Transverse colon (tissue), 4 donors: ENCODE measurements around the gene ENDOV. TPM values are rescaled to one million over a fixed set of nuclear protein-coding genes. Genes with fewer than 3 reads are reported as not detected.

Source experiments
- DNase-seq: peaks from one replicate; pipeline ENCODE4 v3.0.0-alpha.2; 2019
- H3K27ac ChIP-seq, 4 donors: fragments of 200-600 bp; sonication (generic); 2 replicates each; pipeline ENCODE4 v1.5.1; 2016 to 2018; ENCODE audit warnings: inconsistent platforms in 4 of 4
- H3K27me3 ChIP-seq: fragments of 200-600 bp; sonication (generic); 2 replicates; pipeline ENCODE4 v1.5.1; 2017; ENCODE audit warnings: inconsistent platforms
- H3K36me3 ChIP-seq, 4 donors: fragments of 200-600 bp; sonication (generic); 2 replicates each; pipeline ENCODE4 v1.5.1; 2017 to 2019; ENCODE audit warnings: inconsistent platforms in 4 of 4
- H3K4me1 ChIP-seq, 4 donors: fragments of 200-600 bp; sonication (generic); 2 replicates each; pipeline ENCODE4 v1.5.1; 2017 to 2020; ENCODE audit warnings: inconsistent platforms in 4 of 4
- H3K4me3 ChIP-seq, 4 donors: fragments of 200-600 bp; sonication (generic); 1 replicate in 1 of 4; 2 replicates in 3 of 4; pipeline versions ENCODE4 v1.5.1 to v1.6.1; 2017 to 2019; ENCODE audit warnings: inconsistent platforms in 4 of 4
- H3K9me3 ChIP-seq, 2 donors: fragments of 200-600 bp; sonication (generic); 2 replicates each; pipeline ENCODE4 v1.5.1; 2017 to 2019; ENCODE audit warnings: inconsistent platforms in 2 of 2
- CTCF ChIP-seq, 5 experiments: fragments of 200-600 bp in 3 of 5; fragments of 450-650 bp in 2 of 5; sonication (generic) in 3 of 5; IDR thresholded peaks; 1 replicate in 2 of 5; 2 replicates in 3 of 5; pipeline ENCODE4 v1.5.1; 2016 to 2017; ENCODE audit warnings: antibody characterized with exemption in 5 of 5, inconsistent platforms in 3 of 5, mild to moderate bottlenecking in 2 of 5, moderate library complexity in 1 of 5
- EP300 ChIP-seq: sonication (generic); formaldehyde crosslinking; IDR thresholded peaks from one replicate; pipeline ENCODE4 v1.6.1; 2017; ENCODE audit warnings: antibody characterized with exemption, low read depth
- POLR2A ChIP-seq: fragments of 450-650 bp; IDR thresholded peaks from one replicate; pipeline ENCODE4 v1.6.1; 2016; ENCODE audit warnings: antibody characterized with exemption, mild to moderate bottlenecking, moderate library complexity
- POLR2AphosphoS5 ChIP-seq, 3 donors: sonication (generic); formaldehyde crosslinking; IDR thresholded peaks; one replicate each; pipeline ENCODE4 v1.6.1; 2016; ENCODE audit warnings: antibody characterized with exemption in 3 of 3
- WGBS, 2 donors: methylation state at CpG; one replicate each; pipeline ENCODE4 v1.1.5; 2018; ENCODE audit warnings: low coverage in 1 of 2; 5-methylcytosine and 5-hydroxymethylcytosine counted together
- in situ Hi-C, 4 donors: fragments of 200-750 bp; cut with MboI; loops; one replicate each; pipeline versions ENCODE4 v1.15.0 to v1.15.1; 2017; ENCODE audit warnings: low sequenced_read_pairs in 3 of 4, low pct_ligation_motif_present in 1 of 4, low pct_unique_long_range_greater_than_20kb in 1 of 4
- intact Hi-C: fragments of 100-400 bp; cut with DNase I; formaldehyde crosslinking; loops from one replicate; pipeline ENCODE4 v1.15.1; 2023; ENCODE audit warnings: low total_unique reads
- total RNA-seq, 4 donors: library from RNA; depleted of rRNA; stranded (reverse); fragments of >200 nt; gene quantifications; one replicate each; pipeline ENCODE4 v1.1.0, GENCODE V29; 2016

Gene ENDOV
- total RNA-seq, 4 donors from 2014 or later, result 14.9 to 26.9 (median 19.9) TPM

- no peak for DNase-seq
- 82 to 84% methylated on average over 7 to 24 of the region's 24 CpGs for WGBS, 2 donors
- H3K4me1 ChIP-seq, result no peaks in the 10 kb centered on the region
- no peaks in the 10 kb centered on the region for H3K9me3 ChIP-seq
- in situ Hi-C loops (no loop called here), intact Hi-C loops (no loop called here)
- TF ChIP-seq POLR2AphosphoS5 (IDR thresholded peaks at IDR 0.05), result no peak
- no peak for TF ChIP-seq EP300
- no peak for TF ChIP-seq CTCF (IDR thresholded peaks at IDR 0.05)
- TF ChIP-seq POLR2A, result no peak
- H3K4me3 ChIP-seq, result no peak overlapping the region
- H3K36me3 ChIP-seq, result peaks cover 0 to 85% (median 37%) of the 10 kb centered on the region in 4 donors
- H3K27me3 ChIP-seq, result no peaks in the 10 kb centered on the region
- no peak overlapping the region for H3K27ac ChIP-seq
Observed at GRCh38 chr17:80384078-80384960, 30.6 kb upstream of the ENDOV start.

GRCh38 chr17:80385046-80385445, 29.9 kb upstream of the ENDOV start:
- in situ Hi-C loops (no loop called here), intact Hi-C loops (no loop called here)
- Histone ChIP-seq H3K4me3 (no peak overlapping the region), H3K27ac (no peak overlapping the region), H3K36me3 (peaks cover 0 to 85% (median 41%) of the 10 kb centered on the region in 4 donors), H3K9me3 (no peaks in the 10 kb centered on the region), H3K4me1 (no peaks in the 10 kb centered on the region), H3K27me3 (no peaks in the 10 kb centered on the region)
- no peak for DNase-seq
- TF ChIP-seq EP300 (no peak), CTCF (IDR thresholded peaks at IDR 0.05) (no peak), POLR2AphosphoS5 (IDR thresholded peaks at IDR 0.05) (no peak), POLR2A (no peak)
- 92 to 94% methylated on average over 8 to 9 of the region's 9 CpGs for WGBS, 2 donors

GRCh38 chr17:80386341-80386740, 28.6 kb upstream of the ENDOV start:
- TF ChIP-seq POLR2AphosphoS5 (IDR thresholded peaks at IDR 0.05) (no peak), CTCF (IDR thresholded peaks at IDR 0.05) (no peak), EP300 (no peak), POLR2A (no peak)

DNA sequence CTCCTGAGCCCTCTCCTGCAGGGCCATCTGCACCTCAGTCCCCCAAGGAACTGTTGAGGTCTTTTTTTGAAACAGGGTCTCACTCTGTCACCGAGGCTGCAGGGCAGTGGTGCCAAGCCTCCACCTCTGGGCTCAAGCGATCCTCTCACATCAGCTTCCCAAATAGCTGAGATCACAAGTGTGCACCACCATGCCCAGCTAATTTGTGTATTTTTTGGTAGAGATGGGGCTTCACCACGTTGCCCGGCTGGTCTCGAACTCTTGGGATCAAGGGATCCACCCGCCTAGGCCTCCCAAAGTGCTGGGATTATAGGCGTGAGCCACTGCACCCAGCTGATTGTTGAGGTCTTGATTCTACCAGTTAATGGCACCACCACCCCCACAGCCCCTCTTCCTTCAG, 27.9 kb upstream of the ENDOV start:
- Histone ChIP-seq H3K27me3 (no peaks in the 10 kb centered on the region), H3K27ac (no peak overlapping the region), H3K36me3 (peaks cover 0 to 90% (median 41%) of the 10 kb centered on the region in 4 donors), H3K4me3 (no peak overlapping the region), H3K9me3 (no peaks in the 10 kb centered on the region), H3K4me1 (no peaks in the 10 kb centered on the region)
- 93 to 100% methylated on average over 2 to 7 of the region's 7 CpGs for WGBS, 2 donors
- intact Hi-C loops, result no loop called here
- in situ Hi-C loops, result no loop called here
- TF ChIP-seq POLR2A (no peak), EP300 (no peak), POLR2AphosphoS5 (IDR thresholded peaks at IDR 0.05) (no peak), CTCF (IDR thresholded peaks at IDR 0.05) (no peak)
- no peak for DNase-seq

More at GRCh38 chr17:80386341-80386740, 28.6 kb upstream of the ENDOV start:
- in situ Hi-C loops, result no loop called here
- Histone ChIP-seq H3K4me1 (no peaks in the 10 kb centered on the region), H3K27me3 (no peaks in the 10 kb centered on the region), H3K27ac (no peak overlapping the region), H3K4me3 (no peak overlapping the region), H3K9me3 (no peaks in the 10 kb centered on the region), H3K36me3 (peaks cover 0 to 93% (median 43%) of the 10 kb centered on the region in 4 donors)
- DNase-seq, result no peak
- WGBS, 2 donors, result 88 to 92% methylated on average over 7 to 14 of the region's 14 CpGs
- intact Hi-C loops, result no loop called here
